ENCODE results near the gene TTLL11. TPM values are rescaled to one million over a fixed set of nuclear protein-coding genes. Genes with fewer than 3 reads are reported as not detected.

Gene TTLL11
- total RNA-seq, 1 experiment from 2014 or later = 3.5 TPM

DNA sequence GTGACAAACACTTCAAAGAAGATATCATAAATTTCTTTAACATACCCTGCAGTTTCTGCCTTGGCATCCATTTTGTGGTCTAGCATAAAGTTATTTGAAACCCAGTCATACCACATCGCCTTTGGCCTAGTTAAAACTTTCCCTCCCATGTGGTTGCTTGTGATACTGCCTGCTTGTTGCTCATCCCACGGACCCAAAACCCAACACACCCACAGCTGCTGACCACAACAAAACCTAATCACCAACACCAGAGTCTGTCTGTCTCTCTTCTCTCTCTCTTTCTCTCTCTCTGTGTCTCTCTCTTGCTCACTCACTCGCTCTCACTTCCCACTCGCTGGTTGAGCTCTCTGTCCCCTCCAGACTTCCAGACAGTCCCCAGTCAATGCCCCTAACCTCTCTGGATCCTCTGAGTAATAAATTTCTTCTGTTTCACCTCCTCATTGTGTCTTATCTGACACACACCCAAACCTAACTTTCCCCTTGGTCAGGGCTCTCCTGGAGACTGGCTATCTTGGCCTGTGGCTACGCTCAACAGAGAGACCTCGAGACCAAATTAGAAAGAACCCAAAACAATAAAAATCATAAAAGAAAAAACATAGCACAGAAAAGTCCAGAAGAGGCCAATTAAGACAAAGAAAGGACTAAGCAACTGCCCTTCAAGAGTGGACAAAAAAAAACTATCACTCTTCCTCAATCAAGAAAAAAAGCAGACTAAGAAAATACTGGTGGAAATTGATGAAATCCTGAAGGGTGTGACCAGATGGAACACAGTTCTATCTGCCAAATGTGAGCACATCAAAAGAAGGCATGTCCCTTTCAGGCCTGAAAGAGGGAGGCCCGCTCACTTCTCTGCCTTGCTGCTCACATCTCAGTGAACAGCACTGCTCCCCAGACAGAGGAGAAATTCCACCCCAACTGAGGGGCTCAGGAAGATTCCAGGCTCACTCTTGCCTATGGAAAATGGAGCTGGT, 41.5 kb downstream of the TTLL11 start:
- DNase-seq (ENCODE audit: low read depth) = peak; percentile 64

- no peak for DNase-seq (ENCODE audit: low read depth)
These were observed 42.9 kb downstream of the TTLL11 start for GRCh38 chr9:122050167-122050566.

DNA sequence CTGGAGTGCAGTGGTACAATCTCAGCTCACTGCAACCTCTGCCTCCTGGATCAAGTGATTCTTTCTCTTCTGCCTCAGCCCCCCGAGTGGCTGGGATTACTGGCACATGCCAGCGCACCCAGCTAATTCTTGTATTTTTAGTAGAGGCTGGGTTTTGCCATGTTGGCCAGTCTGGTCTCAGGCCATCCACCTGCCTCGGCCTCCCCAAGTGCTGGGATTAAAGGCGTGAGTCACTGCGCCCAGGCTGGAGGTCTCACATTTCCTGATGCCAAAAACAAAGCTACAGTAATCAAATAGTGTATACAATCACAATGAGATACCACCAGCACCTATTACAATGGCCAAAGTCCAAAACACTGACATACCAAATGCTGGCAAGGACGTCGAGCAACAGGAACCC, 51.1 kb downstream of the TTLL11 start:
- DNase-seq (ENCODE audit: low read depth) = no peak

- DNase-seq (ENCODE audit: low read depth) = no peak
These were observed 52.4 kb downstream of the TTLL11 start for GRCh38 chr9:122040561-122041242.

GRCh38 chr9:122039234-122039633, 53.9 kb downstream of the TTLL11 start:
- DNase-seq (ENCODE audit: low read depth) = no peak

- DNase-seq (ENCODE audit: low read depth) = peak; percentile 30
These were observed 56.1 kb downstream of the TTLL11 start for GRCh38 chr9:122036988-122037387.

DNA sequence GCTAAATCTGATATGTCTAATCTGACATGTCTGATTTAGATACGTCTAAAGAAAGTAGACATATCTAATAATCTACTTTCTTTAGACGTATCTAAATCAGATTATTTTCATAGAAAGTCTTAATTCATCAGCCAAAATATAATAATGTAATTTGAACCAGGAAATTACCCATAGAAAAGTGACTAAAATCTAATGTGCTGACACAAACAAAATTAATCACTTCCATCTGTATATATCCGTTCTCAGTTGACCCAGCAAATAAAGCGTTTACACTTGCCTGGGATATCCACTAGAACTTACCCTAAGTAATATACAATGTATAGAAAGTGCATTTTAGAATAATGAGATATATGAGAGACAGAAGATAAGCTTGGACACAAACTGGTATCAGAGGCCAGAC, 56.7 kb downstream of the TTLL11 start:
- DNase-seq (ENCODE audit: low read depth) = no peak

GRCh38 chr9:122033775-122034373, 59.2 kb downstream of the TTLL11 start:
- no peak for DNase-seq (ENCODE audit: low read depth)

DNA sequence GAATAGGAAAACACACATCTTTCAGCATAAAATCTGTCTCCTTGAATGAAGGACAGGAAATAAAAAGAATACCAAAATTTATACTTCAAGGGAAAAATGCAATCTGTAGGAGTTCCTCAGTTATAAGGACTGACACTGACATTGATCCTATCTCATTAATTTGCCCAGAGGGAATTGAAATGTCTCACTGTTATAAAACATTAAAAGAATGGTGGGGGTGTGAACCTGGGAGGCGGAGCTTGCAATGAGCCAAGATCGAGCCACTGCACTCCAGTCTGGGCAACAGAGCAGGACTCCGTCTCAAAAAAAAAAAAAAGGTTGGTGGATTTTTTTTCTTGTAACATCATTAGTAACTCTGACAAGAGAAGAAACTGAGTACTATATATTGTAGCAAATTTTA, 60.8 kb downstream of the TTLL11 start:
- no peak for DNase-seq (ENCODE audit: low read depth)

DNA sequence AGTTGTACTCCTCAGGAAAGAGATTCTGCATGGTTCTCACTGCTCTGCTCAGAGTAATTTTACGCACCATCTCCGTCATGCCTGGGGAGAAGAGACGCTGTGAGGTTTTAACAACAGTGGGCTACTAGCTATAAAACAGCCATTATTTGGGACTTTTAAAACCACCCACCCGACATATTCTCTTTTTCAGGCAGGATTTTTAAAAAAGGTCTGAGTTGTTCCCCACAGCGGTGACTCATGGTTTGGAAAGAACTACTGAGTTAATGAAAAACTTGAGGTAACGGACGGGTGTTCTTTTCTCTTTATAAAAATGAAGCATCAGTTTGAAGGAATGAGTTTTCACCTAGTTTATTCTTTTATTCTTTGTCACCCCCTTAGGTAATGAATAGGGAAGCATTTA, 61.3 kb downstream of the TTLL11 start:
- no peak for DNase-seq (ENCODE audit: low read depth)

DNA sequence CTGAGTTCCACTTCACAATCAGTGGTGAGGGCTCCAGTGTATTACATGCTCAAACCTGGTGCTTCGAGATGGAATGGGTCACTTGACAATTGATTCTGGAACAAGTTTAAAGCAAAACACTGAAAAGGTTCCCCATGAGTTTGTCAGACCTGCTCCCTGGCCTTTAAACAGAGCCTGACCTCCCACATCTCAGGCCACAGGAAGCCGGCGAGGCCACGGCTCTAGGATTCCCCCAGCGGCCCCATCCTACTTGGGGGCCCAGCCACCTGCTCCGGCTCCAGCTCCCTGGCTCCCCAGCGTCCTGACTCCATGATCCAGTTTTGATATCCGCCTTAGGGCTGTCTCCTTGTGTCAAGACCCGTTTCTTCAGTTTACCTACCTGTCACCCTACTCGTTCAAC, 62.0 kb downstream of the TTLL11 start:
- no peak for DNase-seq (ENCODE audit: low read depth)

DNA sequence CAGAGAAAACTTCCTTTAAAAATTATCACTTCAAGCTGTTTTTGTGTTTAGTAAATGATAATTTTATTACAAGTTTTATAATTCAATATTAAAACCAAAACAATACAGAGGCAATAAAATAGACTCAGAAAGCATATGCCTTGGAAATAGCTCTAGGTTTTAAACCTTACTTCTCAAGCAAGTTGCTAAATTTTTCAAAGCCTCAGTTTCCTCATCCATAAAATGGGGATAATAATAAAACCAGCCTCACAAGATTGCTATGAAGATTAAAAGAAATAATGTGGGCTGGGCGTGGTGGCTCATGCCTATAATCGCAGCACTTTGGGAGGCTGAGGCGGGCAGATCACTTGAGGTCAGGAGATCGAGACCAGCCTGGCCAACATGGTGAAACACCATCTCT, 62.8 kb downstream of the TTLL11 start:
- no peak for DNase-seq (ENCODE audit: low read depth)

GRCh38 chr9:122029898-122030297, 63.2 kb downstream of the TTLL11 start:
- peak; percentile 18 for DNase-seq (ENCODE audit: low read depth)

- no peak for DNase-seq (ENCODE audit: low read depth)
These were observed 65.0 kb downstream of the TTLL11 start for GRCh38 chr9:122028089-122028488.

DNA sequence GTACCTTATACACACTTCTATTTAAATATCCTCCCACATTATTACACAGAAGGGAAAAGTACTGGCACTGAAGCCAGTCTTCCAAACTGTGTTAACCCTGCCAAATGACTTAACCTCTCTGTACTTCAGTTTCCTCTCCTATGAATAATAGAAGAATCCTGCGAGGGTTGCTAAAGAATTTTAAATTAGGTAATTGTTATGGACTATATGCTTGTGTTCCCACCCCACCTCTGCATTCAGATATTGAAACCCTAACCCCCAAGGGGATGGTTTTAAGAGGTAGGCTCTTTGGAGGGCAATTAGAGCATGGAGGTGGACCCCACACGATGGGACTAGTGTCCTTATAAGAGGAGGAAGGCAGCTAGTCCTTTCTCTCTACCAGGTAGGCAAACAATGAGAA, 72.7 kb downstream of the TTLL11 start:
- no peak for DNase-seq (ENCODE audit: low read depth)

DNA sequence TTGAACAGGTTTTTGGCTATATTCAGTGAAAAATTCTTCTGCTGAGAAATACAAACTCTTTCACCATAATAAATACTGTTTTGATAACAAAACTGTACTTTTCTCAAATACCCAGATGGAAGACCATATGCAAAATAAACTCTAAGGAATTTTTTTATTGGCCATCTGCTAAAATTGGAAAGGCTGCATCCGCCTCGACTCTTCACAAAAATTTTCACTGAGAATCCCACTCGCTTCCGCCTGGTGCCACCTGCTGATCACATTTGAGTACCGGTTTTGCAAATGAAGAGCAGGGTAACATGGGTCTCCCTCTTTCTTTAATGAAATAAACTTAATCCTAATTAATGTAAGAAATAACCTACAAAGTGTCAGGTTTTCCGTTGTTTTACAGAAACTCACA, 76.4 kb downstream of the TTLL11 start:
- DNase-seq (ENCODE audit: low read depth) = no peak

DNA sequence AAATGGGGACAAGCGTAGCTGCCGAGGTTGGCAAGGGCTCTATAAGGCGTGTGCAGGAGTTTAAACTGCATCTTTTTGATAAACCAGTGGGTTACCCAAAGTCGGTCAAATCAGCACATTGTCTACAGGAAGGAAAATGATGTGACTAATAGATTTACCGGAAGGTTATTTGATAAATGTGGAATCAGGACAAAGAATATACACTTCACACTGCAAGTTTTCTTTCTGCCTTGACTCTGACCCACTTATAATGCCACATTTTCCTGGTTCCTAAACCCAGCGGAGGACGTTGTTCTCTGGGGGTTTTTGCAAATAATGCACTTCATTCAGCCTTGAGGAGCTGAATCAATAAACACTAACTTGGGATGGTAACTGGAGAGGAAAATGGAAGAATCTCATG, 76.8 kb downstream of the TTLL11 start:
- DNase-seq (ENCODE audit: low read depth) = no peak

DNA sequence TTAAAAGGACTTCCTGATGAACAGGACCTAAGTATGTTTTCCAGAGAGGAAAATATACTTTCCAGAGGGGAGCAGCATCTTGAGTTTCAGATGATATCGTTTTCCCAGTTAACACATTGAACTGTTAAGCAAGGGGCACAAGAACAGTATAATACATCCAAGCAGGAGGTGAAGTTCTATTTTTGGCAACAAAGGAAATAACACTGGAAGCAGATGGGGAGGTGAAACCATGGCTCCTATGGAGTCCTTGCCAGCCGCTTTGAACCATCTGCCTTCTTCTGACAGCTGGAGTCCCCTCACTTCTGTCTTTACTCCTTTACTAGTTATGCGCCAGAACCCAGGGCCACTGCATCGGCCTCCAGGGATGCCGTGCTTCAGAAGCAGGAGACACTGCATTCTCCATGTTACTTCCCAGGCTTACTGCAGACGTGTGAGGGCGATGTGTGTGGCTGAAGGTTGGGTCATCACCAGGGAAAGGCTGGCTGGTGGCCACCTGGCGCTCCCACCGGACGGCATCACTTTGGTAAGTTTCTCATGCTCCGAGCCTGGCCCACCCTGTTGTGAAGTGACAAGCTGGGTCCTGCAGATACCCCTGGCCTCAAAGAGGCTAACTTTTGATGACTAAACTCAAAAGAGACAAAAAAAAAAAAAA, 77.8 kb downstream of the TTLL11 start:
- no peak for DNase-seq (ENCODE audit: low read depth)

DNA sequence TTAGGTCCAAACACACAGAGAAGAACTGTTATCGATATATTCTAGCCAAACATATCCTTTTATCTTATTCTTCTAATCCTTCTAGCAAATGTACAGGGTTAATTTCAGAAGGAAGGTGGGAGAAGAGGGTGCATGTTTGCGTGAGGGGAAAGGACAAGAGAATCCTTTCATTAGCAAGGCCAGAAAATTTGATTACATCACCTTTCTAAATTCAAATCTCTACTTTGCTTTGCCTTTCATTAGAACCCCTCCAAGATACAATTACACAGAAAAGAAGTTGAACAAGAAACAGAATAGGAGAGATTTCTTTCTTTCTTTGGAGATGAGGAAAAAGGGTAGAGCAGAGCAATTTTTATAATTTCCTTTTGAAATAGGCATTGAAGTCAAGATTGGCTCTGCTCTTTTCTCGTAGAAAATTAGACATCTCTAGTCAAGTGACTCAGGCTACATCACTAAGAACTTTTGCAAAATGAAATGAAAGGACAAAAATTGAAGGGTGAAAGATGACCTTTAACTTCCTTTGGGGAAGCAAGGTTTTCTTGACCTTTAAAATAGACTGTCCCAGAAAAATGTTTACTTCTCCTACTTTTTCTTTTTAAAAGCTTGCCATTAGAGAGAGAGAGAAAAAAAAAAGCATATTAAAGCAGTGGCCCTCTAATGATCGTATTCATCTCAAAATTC, 81.2 kb downstream of the TTLL11 start:
- DNase-seq (ENCODE audit: low read depth) = no peak

- no peak for DNase-seq (ENCODE audit: low read depth)
These were observed 84.5 kb downstream of the TTLL11 start for GRCh38 chr9:122008559-122008958.

DNA sequence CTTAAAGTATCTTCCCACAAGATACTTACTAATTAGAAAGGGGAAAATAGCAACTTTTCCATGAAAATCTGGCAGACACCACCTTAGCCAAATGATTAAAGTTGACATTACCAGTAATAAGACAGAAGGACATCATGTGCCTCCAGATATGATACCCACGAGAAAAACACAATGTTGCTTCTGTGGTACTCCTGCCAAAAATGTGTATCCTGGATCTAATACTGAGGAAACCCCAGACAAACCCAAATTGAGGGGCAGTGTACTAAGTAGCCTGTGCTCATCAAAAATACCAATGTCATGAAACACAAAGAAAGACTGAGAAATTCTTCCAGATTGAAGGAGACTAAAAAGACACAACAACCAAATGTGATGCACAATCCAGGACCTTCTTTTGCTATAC, 85.3 kb downstream of the TTLL11 start:
- no peak for DNase-seq (ENCODE audit: low read depth)

- peak; percentile 27 for DNase-seq (ENCODE audit: low read depth)
These were observed 87.5 kb downstream of the TTLL11 start for GRCh38 chr9:122005597-122005996.
